GM03348 (cell line): ENCODE results near the gene WFDC10A.
"Not testable (repeated sequence)": the region's sequence is repeated elsewhere in the genome, so short reads cannot be mapped to it uniquely, and the experiment has no call there.

ENCODE experiments used
- DNase-seq: peaks from one replicate; pipeline ENCODE4 v3.0.0; 2012; ENCODE audit warnings: low spot score

The WFDC10A gene

GRCh38 chr20:45629496-45630100, at the start of gene WFDC10A:
Gene WFDC10A (plus strand): TSS chr20:45629739. CDS start chr20:45629814, 75 bp downstream.
- peak; percentile 70 for DNase-seq

GRCh38 chr20:45581702-45582101, 47.8 kb upstream of the WFDC10A start:
- DNase-seq: no peak

GRCh38 chr20:45583502-45583901, 46.0 kb upstream of the WFDC10A start:
- DNase-seq: no peak

- not testable (repeated sequence) for DNase-seq
These were observed 45.2 kb upstream of the WFDC10A start for GRCh38 chr20:45584294-45584693.

GRCh38 chr20:45585986-45586385, 43.6 kb upstream of the WFDC10A start:
- DNase-seq: not testable (repeated sequence)

- no peak for DNase-seq
These were observed 40.7 kb upstream of the WFDC10A start for GRCh38 chr20:45588800-45589199.

- DNase-seq: no peak
These were observed 39.8 kb upstream of the WFDC10A start for GRCh38 chr20:45589725-45590124.

- DNase-seq: peak; percentile 27
These were observed 36.9 kb upstream of the WFDC10A start for GRCh38 chr20:45592574-45593189.

GRCh38 chr20:45593498-45593897, 36.0 kb upstream of the WFDC10A start:
- DNase-seq: no peak

GRCh38 chr20:45595235-45595634, 34.3 kb upstream of the WFDC10A start:
- no peak for DNase-seq

GRCh38 chr20:45607810-45608209, 21.7 kb upstream of the WFDC10A start:
- DNase-seq: no peak

GRCh38 chr20:45611054-45611453, 18.5 kb upstream of the WFDC10A start:
- peak; percentile 87 for DNase-seq

- DNase-seq: no peak
These were observed 17.2 kb upstream of the WFDC10A start for GRCh38 chr20:45612314-45612713.

GRCh38 chr20:45617591-45617990, 11.9 kb upstream of the WFDC10A start:
- DNase-seq: no peak

GRCh38 chr20:45621593-45621992, 7.9 kb upstream of the WFDC10A start:
- DNase-seq: no peak

GRCh38 chr20:45626540-45626939, 3.0 kb upstream of the WFDC10A start:
- DNase-seq: no peak

- peak; percentile 19 for DNase-seq
These were observed 832 bp downstream of the WFDC10A start for GRCh38 chr20:45630371-45630770.

GRCh38 chr20:45631184-45631583, 1.6 kb downstream of the WFDC10A start, which contains the start of gene WFDC9:
Gene WFDC9 (minus strand): TSS chr20:45631284. CDS start chr20:45610181, 21,103 bp downstream.
- DNase-seq: no peak

GRCh38 chr20:45636513-45636912, 7.0 kb downstream of the WFDC10A start:
- DNase-seq: no peak

- no peak for DNase-seq
These were observed 10.1 kb downstream of the WFDC10A start for GRCh38 chr20:45639687-45640086.

- DNase-seq: not testable (repeated sequence)
These were observed 11.5 kb downstream of the WFDC10A start for GRCh38 chr20:45641076-45641475.

GRCh38 chr20:45645869-45646268, 16.3 kb downstream of the WFDC10A start:
- DNase-seq: not testable (repeated sequence)

- DNase-seq: no peak
These were observed 17.3 kb downstream of the WFDC10A start for GRCh38 chr20:45646875-45647274.
